EL (cell line): ENCODE results near the gene M1AP.
"Not testable (repeated sequence)": the region's sequence is repeated elsewhere in the genome, so short reads cannot be mapped to it uniquely, and the experiment has no call there.

Experiments used
- DNase-seq: peaks from one replicate; pipeline ENCODE4 v3.0.0-alpha.2; 2016

Gene M1AP

DNA sequence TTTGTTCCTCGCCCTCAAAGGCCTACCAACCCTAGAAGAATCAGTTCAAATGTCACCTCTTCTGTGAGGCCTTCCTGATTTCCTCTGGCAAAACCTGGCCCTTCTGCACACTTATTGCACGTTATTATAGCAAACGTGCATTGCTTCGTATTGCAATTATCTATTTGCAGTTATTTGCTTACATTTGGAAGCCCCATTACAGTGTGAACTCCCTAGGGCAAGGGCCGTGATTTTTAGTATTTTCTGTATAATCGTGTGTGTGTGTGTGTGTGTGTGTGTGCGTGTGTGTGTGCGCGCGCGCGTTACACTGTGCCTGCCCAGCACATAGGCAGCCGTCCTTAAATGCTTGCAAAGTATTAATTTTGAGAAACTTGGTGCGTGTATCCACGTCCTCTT is 5.5 kb upstream of the M1AP start:
- no peak for DNase-seq

DNA sequence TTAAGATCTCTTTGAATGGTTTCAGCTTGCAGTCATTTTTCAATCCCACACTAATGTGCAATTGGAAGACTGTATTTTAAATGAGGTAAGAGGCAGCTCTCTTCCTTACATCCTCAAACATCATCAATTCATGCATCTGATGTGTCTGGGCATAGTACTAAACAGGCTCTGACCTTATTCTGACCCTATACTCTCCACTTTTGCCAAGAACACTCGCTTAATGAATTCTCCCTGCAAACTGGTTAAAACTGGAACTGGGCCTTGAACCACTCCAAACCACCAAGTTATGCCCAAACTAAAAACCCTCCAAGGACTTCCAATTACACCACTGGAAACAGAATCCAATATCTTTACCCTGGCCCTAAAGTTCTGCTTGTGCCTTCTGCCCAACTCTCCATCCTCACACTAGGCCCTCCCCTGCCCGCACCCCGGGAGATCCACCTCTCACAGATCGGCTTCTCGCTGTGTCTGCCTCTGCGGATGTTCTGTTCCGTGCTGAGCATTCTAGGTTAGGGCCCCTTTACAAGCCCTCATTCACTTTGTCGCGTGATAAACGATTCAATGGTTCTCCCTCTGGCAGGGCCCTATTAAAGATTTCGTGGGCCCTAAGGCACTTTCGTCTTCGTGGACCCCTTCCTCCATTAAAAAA is 1.2 kb downstream of the M1AP start:
- no peak for DNase-seq

DNA sequence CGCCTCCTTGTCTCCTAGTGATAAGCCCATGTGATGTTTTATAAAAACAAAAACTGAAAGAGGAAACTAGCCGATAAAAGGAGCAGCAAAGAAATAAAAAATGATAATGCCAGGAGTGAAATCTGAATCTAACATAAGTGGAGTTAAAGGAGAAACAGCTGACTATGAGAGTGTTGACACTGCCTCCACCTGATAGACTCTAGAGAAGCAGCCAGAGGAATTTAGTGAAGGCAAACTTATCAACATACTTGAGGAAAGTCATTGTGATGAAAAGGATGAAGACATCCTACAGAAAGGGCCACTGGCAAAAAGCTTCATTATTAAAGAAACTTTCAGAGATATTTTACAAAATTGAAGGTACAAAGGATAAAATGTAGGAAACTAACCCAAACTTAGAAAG is 1.9 kb downstream of the M1AP start:
- DNase-seq, result no peak

DNA sequence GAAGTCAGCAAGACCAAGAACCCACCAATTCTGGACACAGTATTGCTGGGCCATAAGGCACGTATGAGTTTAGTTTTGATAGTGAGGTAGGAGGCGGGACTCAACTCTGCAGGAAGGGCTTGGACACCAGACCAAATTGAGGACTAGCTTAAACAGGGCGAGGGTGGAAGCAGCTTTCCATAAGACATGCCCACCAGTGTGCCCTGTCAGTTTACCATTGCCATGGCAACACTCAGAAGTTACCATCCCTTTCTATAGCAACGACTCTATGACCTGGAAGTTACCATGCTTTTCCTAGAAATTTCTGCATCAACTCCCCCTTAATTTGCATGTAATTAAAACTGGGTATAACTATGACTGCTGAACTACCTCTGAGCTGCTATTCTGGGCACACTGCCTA is 2.8 kb downstream of the M1AP start:
- DNase-seq, result no peak

DNA sequence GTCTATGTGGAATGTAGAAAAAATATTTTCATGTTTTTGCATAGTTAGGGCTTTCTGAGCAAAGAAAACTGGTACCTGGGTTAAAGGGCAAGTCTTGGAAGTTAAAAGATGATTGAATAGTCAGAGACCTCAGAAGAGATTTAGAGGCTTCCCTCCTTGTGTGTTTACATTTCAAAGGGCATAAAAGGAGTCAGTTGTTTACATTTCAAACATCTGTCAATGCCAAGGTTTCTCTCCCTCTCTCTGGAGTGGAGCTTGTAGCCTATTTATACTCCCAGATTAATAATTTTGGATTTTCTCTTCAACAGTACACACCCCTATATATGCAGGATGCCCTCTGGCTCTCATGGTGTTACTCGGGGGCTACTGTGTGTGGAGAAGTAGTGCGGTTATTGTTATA is 8.6 kb downstream of the M1AP start:
- no peak for DNase-seq

DNA sequence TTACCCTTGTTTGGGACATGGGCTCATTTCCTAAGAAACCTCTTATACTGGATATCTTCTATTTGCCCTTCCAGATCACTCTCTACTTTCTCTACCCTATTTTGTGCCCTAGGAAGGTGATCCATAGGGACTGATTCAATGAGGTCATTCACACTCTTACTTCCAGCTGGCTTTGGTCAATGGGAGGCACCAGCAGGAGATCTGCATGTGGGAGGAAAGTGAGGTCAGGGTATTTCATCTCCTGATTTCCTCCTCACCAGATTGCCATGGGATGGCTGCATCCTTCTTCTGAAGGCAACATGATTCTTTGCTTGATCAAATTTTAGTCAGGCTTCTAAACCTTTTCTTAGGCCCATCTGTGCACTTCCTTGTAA is 15.2 kb downstream of the M1AP start:
- no peak for DNase-seq

DNA sequence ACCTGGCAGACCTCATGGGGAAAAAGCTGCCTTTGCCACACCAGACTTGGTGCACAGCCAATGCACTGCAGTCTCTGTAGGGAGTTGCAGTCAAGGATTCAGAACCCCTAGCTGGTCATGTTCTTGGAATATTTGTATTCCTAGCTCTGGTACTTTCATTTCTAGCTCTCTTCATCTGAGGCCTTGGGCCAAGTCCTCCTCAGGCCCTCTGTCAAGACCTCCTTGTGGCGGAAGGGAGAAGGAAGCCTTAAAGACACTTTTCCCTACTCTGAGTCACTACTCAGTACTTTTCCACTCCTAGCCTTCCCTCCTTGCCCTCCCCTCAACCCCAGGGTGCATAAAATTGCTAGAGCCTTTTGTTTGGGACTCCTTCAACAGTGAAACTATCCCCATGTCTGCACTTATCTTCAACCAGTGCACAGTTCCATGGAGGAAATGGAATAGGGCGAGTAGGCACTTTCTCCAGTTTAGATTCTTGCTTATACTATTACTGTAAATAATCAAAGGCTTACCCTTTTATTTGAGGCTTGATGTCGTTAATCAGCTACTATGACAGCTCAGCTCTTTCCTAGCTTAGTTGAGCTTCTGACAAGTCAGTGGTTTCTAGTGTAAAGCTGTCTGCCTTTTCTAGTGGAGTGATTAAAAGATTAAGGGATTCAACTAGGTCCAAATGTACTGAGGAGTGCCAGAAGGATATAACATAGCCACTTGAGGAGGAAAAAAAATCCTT is 15.8 kb downstream of the M1AP start:
- peak; percentile 52 for DNase-seq

DNA sequence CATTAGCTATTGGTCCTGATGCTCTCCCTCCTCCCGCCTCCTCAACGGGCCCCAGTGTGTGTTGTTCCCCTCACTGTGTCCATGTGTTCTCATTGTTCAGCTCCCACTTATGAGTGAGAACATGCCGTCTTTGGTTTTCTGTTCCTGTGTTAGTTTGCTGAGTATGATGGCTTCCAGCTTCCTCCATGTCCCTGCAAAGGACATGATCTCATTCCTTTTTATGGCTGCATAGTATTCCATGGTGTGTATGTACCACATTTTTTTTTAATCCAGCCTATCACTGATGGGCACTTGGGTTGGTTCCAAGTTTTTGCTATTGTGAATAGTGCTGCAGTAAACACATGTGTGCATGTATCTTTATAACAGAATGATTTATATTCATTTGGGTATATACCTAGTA is 17.7 kb downstream of the M1AP start:
- DNase-seq, result not testable (repeated sequence)

DNA sequence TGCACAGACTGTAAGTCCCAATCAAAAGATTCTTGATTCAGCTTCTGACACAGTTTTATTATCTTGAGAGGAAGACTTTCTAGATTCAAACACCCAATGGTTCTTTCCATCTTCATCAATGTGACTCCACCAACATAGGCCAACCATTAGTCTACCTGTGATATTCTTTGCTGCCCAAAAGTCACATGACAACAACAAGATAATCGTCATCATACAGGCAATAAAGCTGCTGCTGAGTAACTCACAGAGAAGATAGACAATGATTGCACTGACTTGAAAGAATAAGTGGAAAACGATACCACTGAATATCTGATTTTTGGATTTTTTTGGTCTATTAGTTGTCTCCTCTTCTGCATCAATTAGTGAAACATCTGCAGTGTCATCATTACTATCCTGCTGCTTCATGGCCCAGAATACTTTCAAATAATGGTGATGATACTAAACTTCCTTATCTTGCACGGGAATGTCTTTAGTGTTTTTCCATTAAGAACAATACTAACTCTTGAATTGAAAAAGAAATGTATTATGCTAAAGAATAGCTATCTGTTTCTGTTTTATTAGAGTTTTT is 19.5 kb downstream of the M1AP start:
- DNase-seq, result no peak

DNA sequence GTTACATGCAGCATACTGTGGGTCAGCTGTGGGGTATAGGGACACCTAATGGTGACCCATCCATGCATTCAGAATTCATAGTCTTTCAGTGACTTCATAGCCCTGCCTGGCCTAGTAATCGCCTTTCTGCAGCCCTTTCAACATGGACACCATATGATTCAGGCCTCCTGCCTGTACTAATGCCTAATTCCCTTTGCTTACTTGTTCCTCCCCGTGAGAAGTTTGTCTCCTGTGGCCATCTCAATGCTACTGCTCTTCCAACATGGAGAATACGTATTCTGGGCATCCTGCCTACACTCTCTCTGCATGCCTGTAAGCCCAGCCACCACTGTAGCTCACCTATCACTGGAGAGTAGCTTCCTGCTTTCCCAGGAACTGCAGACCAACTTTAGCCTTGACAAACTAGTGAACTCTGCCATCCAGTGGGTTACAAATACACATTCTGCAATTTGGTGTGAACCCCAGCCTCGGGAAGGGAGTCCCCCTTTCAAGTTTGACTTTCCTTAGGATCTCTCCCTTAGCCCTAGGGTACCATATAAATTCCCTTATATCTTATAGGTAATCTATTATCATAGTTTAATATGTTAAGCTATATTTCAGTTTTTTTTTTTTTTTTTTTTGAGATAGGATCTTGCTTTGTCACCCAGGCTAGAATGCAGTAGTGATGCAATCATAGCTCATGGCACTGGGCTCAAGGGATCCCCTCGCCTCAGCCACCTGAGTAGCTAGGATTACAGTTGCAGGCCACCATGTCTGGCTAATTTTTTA is 22.3 kb downstream of the M1AP start:
- DNase-seq, result no peak

DNA sequence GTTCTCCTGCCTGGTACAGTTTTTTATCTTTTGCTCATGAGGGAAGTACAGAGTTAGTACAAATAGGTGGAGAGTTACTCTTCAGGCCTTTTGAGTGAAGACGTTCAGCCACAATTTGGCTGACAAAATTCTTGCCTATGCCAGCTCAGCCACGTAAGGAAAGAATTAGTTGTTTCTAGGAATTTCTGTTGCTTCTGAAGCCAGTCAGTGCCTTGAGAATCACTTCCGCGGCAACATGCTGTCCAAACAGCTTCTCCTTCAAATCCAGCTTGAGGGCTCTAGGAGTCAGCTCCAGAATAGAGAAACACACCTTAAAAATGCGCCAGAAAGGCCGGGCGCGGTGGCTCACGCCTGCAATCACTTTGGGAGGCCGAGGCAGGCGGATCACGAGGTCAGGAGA is 27.5 kb downstream of the M1AP start:
- no peak for DNase-seq

DNA sequence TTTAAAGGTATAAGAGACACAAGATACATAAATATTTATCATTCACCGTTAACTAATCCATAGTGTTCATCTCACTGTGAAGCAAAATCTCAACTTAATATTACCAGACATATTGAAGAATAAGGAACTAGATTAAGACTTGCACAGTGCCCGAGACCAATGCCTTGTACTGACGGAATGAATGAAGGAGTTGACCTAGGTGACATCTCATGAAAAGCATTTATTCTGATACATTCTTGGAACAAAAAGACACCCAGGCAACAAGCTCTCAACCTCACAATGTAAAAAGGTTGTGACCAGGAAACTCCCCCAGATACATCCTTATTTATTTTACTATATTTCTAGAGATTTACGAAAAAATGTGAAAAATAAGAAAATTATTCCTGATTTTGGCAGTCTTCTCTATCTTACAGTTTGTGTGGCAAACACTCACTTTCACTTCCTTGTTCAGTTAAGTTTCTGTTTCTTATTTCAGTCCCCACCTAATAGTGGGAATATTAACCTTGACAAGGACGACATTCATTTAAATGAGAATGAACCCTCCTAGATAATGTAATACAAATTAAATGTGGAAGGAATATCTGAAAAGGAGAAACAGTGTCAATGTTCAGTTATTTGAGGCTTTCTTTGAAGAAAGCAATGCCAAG is 28.4 kb downstream of the M1AP start:
- DNase-seq, result no peak

DNA sequence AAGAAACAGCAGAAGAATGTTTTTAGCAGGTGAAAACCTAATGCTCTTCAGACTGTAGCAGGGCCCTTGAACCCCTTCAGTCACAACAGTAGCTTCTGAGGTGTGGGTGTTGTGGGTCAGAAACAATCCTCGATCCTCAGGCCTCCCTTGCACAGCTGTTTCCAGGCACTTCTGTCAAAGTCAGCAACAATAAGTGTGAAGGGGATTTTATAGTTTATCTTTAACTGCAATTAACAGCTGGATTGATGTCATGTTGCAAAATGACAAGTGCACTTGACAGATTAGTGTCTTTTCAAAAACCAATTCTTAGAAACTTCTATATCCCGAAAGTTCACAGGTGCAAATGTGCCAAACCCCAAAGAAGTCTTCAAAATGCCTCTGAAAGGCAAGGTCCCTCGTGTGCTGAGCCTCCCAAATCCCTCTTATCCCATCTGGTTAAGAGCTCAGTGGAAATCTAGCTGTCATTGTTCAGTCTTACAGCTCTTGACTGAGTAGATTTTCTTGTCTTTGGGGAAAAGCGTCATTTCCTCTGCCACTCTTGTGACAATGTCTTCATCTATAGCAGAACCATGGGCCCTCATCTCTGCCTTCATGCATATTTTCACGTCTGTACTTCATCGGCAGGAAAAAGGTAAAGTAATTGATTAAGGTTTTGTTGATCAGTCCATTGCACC is 29.6 kb downstream of the M1AP start:
- no peak for DNase-seq

DNA sequence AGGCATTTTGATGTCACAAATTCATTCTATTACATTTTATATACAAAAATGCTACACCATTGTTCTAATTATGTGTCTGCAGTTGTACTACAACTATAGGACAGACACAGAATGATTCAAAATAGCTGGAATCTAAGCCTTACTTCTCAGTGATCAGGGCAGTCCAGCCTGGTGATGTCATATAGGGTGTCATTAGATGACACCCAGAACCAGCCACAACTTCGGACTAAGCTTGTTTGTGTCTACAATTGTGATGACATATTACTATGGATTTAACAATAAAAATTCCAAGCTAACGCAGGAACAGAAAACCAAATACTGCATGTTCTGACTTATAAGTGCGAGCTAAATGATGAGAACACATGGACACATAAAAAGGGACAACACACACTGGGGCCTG is 31.0 kb downstream of the M1AP start:
- DNase-seq, result peak; percentile 46

DNA sequence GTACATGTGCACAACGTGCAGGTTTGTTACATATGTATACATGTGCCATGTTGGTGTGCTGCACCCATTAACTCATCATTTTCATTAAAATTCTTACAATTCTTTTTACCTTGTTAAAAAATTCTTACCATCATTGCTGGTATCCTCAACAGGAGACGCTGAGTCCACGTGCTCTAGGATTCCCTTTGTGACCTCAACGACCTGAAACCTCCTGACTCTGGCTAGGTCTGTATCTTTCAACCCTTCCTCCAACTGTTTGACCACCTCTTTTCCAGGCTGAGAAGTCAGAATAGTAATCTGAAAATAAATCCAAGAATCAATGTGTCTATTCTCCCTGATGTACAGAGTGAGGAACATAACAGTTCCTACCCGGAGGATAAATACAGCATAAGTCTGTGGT is 41.2 kb downstream of the M1AP start:
- DNase-seq, result no peak

DNA sequence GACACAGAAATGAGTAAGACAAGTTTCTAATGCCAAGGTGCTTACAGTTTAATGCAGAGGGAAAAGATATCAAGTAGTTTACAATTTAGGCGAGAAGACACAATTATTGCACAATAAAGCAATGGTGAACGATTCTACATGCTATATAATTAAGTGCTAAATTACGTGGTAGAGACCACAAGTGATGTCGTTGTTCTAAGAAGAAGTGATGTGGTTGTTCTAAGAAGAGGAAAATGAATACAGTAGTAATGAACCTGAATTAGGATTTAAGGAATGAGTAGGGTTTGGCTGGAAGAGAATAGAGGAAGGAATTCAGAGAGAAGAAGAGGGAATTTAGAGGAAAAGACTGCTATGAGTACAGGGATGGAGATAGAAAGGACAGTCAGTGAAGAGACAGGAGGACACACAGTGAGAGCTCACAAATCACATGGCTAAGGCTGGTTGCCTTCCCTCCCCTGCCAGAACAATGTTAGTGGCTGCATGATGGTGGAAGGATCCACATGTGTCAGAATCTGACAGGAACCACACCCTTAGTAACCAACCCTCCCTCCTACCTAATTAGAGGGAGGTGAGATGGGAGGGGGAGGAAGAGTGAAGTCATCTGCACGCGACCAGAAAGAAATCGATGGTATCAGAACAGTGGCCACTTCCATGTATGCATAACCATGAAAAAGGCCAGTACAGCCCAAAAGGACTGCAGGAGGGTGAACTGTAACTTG is 44.7 kb downstream of the M1AP start:
- DNase-seq, result no peak

DNA sequence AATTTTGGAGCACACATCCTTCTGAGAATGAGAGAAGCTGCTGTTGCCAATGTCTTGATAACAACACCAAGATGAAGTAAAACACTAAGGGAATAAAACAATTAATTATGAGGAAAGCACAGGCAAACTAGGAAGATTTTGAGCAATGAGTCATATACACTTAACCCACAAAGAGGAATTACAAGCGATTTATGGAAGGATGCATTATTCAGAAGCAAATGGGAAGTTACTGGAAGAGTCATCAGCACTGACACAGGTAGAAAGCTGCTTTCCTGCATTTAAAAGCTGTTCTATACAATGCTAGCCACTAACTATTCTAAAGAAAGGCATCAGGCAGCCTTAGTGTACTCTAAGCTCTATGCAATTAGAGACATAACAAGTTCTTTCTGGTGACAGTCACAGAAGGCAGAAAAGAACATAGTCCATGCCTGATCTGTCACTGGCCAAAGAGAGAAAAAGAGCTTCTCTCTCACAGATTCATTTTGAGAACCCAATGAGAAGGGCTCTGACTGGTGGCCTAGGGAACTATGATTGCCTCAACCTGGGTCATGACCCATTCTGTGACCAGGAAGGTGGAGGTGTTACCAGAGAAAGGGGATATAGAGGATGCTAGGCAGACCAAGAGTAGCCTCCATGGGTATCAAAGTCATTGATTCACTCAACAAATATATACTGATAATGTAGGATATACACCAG is 45.4 kb downstream of the M1AP start:
- peak; percentile 61 for DNase-seq

DNA sequence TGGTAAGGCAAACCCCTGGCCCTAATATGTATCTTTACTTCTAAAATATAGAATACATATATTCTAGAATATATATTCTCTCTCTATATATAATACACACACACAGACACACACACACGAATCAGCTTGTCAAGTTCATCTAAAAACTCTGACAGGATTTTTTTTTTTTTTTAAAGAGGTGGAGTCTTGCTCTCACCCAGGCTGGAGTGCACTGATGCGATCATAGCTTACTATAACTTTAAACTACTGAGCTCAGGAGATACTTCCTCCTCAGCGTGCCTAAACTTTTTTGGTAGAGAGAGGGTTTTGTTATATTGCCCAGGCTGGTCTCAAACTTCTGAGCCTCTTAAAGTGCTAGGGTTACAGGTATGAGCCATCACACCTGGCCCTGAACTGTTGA is 48.5 kb downstream of the M1AP start:
- no peak for DNase-seq

DNA sequence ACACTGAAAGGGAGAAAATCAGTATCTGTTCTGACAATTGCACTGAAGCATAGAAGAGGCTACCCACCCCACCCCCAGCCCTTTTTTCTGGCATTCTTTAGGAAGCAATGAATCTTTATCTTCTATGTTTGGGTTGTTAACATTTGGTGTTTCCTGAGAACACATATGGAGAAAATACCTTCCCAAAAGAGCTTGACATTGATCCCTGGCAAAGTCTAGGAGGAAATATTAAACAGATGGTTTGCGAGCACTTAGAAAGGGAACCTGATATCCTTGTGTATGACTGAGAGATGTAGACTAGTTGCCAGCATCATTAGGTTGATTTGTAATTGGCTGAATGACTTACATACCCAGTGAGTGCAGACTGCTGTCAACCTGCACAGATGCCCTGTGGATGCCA is 50.7 kb downstream of the M1AP start:
- DNase-seq, result no peak

DNA sequence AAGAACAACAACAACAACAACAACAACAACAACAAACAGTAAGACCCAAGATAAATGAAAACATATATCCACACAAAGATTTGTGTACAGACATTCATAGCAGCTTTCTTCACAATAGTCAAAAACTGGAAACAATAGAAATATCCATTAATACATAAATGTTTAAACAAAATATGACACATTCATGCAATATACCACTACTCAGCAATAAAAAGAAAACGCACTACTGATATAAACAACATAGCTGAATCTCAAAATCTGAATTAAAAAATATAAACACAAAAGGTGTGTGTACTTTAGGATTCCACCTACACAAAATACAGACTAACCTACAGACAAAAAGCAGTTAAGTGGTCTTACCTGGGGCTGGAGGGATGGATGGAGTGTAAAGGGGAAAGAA is 51.5 kb downstream of the M1AP start:
- no peak for DNase-seq
